8988T (cell line): ENCODE results near the gene PAGE5.

ENCODE experiments used
- DNase-seq: peaks from one replicate; pipeline ENCODE4 v3.0.0; 2011

The PAGE5 gene

GRCh38 chrX:55220119-55220794 lies at the start of gene PAGE5:
Gene PAGE5, plus strand, starts transcription at chrX:55220346. Its CDS starts 1,037 bp downstream, at chrX:55221383.
- no peak for DNase-seq

GRCh38 chrX:55187281-55187680 lies 32.9 kb upstream of the PAGE5 start:
- DNase-seq: no peak

GRCh38 chrX:55196688-55197087 lies 23.5 kb upstream of the PAGE5 start:
- DNase-seq: no peak

GRCh38 chrX:55201930-55202579 lies 18.1 kb upstream of the PAGE5 start:
- DNase-seq: no peak

- DNase-seq: no peak
Measured at GRCh38 chrX:55206162-55206941, 13.8 kb upstream of the PAGE5 start.

- DNase-seq: no peak
Measured at GRCh38 chrX:55210931-55211677, 9.0 kb upstream of the PAGE5 start.

GRCh38 chrX:55213381-55213780 lies 6.8 kb upstream of the PAGE5 start:
- DNase-seq: no peak

GRCh38 chrX:55240788-55241340 lies 20.7 kb downstream of the PAGE5 start:
- no peak for DNase-seq

- no peak for DNase-seq
Measured at GRCh38 chrX:55253528-55253927, 33.4 kb downstream of the PAGE5 start.

GRCh38 chrX:55260806-55261205 lies 40.7 kb downstream of the PAGE5 start:
- DNase-seq: no peak

GRCh38 chrX:55264816-55265215 lies 44.7 kb downstream of the PAGE5 start, which contains the start of gene PAGE3:
Gene PAGE3, minus strand, starts transcription at chrX:55264916. Its CDS starts 1,013 bp downstream, at chrX:55263903.
- DNase-seq: no peak
